ENCODE results near the gene GGACT.

GGACT gene

DNA sequence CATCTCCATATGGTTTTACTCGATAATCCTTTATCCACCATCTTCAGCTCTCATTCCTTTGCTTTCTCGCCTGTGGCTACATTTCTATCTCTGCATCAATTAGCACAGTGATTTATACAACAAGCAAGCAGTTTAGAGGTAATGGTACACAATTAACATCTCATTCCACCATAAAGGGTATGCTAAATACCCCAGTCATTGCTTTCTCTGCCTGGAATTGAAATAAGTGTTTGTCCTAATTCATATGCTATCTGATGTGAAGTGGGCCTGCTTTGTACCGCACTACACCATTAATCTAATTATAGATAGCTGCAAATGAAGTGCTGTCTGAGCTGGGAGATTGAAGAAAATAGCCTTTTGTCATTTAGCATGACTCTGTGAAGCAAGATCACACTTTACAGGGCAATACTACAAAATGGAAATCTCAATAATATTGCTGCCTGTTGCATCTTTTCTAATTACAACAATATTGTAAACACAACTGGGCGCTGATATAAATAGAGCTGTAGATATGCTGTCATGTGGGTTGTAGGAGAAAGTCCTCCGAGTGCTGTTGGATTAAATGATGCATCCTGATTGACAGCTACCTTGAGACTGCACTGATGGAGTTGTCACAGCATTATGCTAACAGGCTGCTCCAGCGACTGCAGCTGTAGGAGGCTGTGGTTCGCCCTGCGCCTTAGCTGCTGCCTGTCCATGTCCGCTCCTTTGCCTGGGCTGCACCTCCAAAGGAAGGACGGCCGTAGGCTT, 78.2 kb downstream of the GGACT start:
- no peaks in the 10 kb centered on the region for H3K9me2 ChIP-seq (ENCODE audit: low read depth, low read length)
- H3K4me1 ChIP-seq (ENCODE audit: insufficient read depth, low read length, severe bottlenecking): no peaks in the 10 kb centered on the region
- no peak overlapping the region for H3K4me2 ChIP-seq (ENCODE audit: low read length)
- H3K79me2 ChIP-seq (ENCODE audit: insufficient read depth, low read length): no peaks in the 10 kb centered on the region
- H3F3A ChIP-seq (ENCODE audit: insufficient read depth, low read length): no peaks in the 10 kb centered on the region
- TF ChIP-seq, protein P1, sequence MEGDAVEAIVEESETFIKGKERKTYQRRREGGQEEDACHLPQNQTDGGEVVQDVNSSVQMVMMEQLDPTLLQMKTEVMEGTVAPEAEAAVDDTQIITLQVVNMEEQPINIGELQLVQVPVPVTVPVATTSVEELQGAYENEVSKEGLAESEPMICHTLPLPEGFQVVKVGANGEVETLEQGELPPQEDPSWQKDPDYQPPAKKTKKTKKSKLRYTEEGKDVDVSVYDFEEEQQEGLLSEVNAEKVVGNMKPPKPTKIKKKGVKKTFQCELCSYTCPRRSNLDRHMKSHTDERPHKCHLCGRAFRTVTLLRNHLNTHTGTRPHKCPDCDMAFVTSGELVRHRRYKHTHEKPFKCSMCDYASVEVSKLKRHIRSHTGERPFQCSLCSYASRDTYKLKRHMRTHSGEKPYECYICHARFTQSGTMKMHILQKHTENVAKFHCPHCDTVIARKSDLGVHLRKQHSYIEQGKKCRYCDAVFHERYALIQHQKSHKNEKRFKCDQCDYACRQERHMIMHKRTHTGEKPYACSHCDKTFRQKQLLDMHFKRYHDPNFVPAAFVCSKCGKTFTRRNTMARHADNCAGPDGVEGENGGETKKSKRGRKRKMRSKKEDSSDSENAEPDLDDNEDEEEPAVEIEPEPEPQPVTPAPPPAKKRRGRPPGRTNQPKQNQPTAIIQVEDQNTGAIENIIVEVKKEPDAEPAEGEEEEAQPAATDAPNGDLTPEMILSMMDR (IDR thresholded peaks at IDR 0.05; ENCODE audit: low read length): no peak
- TF ChIP-seq EZH2 (IDR thresholded peaks at IDR 0.05; ENCODE audit: borderline replicate concordance, low read length): no peak
- no peak overlapping the region for H3K27ac ChIP-seq (ENCODE audit: low read depth, low read length, poor library complexity, severe bottlenecking)
- H3K36me3 ChIP-seq (ENCODE audit: insufficient read depth, low read length): no peaks in the 10 kb centered on the region
- H3K4me3 ChIP-seq (ENCODE audit: low read depth, low read length, poor library complexity, severe bottlenecking): no peak overlapping the region
- no peaks in the 10 kb centered on the region for H3K9me3 ChIP-seq (ENCODE audit: low read length)
- no peak overlapping the region for H2AFZ ChIP-seq (ENCODE audit: low read length)
- H3K9ac ChIP-seq (ENCODE audit: low read length): no peak overlapping the region
- no peaks in the 10 kb centered on the region; the same call in 1 of the 2 replicates for H3K27me3 ChIP-seq (ENCODE audit: insufficient read depth, low read length)
- no peaks in the 10 kb centered on the region for H4K20me1 ChIP-seq (ENCODE audit: insufficient read depth, low read length)

GRCh38 chr13:100508996-100509395, 79.6 kb downstream of the GGACT start:
- Histone ChIP-seq H3K27me3 (ENCODE audit: insufficient read depth, low read length) (no peaks in the 10 kb centered on the region; the same call in 1 of the 2 replicates), H3K4me1 (ENCODE audit: insufficient read depth, low read length, severe bottlenecking) (no peaks in the 10 kb centered on the region), H3K79me2 (ENCODE audit: insufficient read depth, low read length) (no peaks in the 10 kb centered on the region), H3F3A (ENCODE audit: insufficient read depth, low read length) (no peaks in the 10 kb centered on the region), H3K36me3 (ENCODE audit: insufficient read depth, low read length) (no peaks in the 10 kb centered on the region), H3K27ac (ENCODE audit: low read depth, low read length, poor library complexity, severe bottlenecking) (no peak overlapping the region), H4K20me1 (ENCODE audit: insufficient read depth, low read length) (no peaks in the 10 kb centered on the region), H3K9me3 (ENCODE audit: low read length) (no peaks in the 10 kb centered on the region), H2AFZ (ENCODE audit: low read length) (no peak overlapping the region), H3K4me3 (ENCODE audit: low read depth, low read length, poor library complexity, severe bottlenecking) (no peak overlapping the region), H3K4me2 (ENCODE audit: low read length) (no peak overlapping the region), H3K9ac (ENCODE audit: low read length) (no peak overlapping the region), H3K9me2 (ENCODE audit: low read depth, low read length) (no peaks in the 10 kb centered on the region)
- no peak for TF ChIP-seq EZH2 (IDR thresholded peaks at IDR 0.05; ENCODE audit: borderline replicate concordance, low read length)
- TF ChIP-seq, protein P1 (IDR thresholded peaks at IDR 0.05; ENCODE audit: low read length): no peak

DNA sequence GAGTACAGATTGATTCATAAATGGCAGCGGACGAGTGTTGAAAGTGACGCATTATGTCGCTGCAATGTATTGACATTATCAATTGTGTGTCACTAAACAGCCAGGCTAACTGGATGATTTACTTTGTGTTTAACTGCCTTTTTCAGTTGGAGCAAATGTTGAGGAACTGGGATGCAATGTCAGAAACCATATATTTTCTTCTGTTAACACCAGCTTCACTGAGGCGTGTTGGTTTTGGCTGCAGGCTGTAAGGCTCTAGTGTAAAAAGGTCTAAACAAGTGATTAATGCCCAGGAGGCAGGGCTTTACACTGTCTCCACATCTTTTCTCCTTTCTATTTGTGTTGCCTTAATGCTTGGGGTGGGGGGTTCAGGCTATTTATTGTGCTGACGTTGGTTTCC, 80.1 kb downstream of the GGACT start:
- no peak overlapping the region for H3K9ac ChIP-seq (ENCODE audit: low read length)
- no peaks in the 10 kb centered on the region for H3F3A ChIP-seq (ENCODE audit: insufficient read depth, low read length)
- H3K27ac ChIP-seq (ENCODE audit: low read depth, low read length, poor library complexity, severe bottlenecking): no peak overlapping the region
- H3K9me3 ChIP-seq (ENCODE audit: low read length): no peaks in the 10 kb centered on the region
- no peak for TF ChIP-seq EZH2 (IDR thresholded peaks at IDR 0.05; ENCODE audit: borderline replicate concordance, low read length)
- TF ChIP-seq, protein P1 (IDR thresholded peaks at IDR 0.05; ENCODE audit: low read length): no peak
- H3K36me3 ChIP-seq (ENCODE audit: insufficient read depth, low read length): no peaks in the 10 kb centered on the region
- H3K4me1 ChIP-seq (ENCODE audit: insufficient read depth, low read length, severe bottlenecking): no peaks in the 10 kb centered on the region
- no peaks in the 10 kb centered on the region for H4K20me1 ChIP-seq (ENCODE audit: insufficient read depth, low read length)
- H3K4me2 ChIP-seq (ENCODE audit: low read length): no peak overlapping the region
- H3K79me2 ChIP-seq (ENCODE audit: insufficient read depth, low read length): no peaks in the 10 kb centered on the region
- no peaks in the 10 kb centered on the region; the same call in 1 of the 2 replicates for H3K27me3 ChIP-seq (ENCODE audit: insufficient read depth, low read length)
- no peak overlapping the region for H3K4me3 ChIP-seq (ENCODE audit: low read depth, low read length, poor library complexity, severe bottlenecking)
- no peaks in the 10 kb centered on the region for H3K9me2 ChIP-seq (ENCODE audit: low read depth, low read length)
- no peak overlapping the region for H2AFZ ChIP-seq (ENCODE audit: low read length)
